GM21381 (cell line): ENCODE measurements around the gene SMAD5.

ENCODE experiments used
- ATAC-seq: cut with Tn5 transposase; IDR thresholded peaks from one replicate; pipeline ENCODE4 v1.9.1; 2021; ENCODE audit warnings: mild to moderate bottlenecking, moderate library complexity; ENCODE audit not compliant: unreplicated experiment

SMAD5 gene

DNA sequence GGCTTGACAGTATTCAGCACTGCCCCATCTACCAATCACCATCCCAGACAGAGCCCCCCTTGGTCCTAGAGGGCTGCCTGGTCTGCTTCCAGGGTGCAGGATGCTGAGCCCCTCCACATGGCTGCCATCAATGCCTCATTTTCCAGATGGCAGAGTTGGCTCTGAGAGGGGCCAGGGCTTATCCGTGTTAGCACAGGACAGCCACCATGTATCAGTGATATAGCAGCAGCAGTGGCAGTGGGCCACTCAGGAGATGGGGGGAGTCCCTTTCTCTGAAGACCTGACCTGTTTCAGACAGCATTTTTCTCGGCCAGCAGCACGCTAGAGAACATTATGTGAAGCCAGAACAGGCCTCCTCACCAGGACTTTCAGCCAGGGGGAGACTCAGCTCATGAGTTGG is 61.9 kb downstream of the SMAD5 start:
- no peak for ATAC-seq

DNA sequence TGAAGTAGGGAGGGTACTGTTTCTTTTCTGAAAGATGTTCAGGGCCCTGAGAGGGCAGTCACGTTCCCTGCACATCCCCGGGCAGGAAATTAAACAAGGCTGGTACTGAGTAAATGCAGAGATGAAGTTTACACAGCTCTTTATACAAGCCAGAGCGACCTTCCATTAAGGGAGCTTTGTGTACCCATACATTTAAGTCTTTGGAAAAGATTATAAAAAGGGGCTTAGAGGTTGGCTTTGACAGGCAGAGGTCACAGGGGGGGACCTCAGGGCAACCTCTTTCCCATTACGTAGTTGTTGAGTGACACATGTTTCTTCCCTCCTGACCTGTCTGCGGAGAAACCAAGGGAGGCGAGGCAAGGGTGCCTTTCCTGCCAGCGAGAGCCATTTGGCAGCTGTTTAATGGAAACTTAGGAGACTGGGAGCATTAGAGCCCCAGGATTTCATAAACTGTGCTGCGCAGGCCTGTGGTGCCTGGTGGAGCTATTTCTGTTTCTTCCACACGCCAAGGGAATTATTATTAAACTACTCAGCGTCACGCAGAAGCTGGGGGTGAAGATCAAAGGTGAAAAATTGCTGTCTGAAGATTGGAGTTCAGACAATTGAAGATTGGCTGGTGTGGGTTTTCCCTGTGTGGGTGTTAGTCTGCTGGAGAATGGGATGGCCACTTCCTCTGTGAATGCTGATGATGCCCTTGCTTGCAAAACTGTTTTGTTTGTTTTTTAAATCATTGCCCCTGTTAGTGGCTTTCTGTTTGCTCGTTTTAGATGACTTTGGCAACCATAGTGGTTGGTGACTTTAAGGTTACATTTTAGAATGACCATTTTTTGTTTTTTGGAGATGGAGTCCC is 63.6 kb downstream of the SMAD5 start:
- no peak for ATAC-seq

DNA sequence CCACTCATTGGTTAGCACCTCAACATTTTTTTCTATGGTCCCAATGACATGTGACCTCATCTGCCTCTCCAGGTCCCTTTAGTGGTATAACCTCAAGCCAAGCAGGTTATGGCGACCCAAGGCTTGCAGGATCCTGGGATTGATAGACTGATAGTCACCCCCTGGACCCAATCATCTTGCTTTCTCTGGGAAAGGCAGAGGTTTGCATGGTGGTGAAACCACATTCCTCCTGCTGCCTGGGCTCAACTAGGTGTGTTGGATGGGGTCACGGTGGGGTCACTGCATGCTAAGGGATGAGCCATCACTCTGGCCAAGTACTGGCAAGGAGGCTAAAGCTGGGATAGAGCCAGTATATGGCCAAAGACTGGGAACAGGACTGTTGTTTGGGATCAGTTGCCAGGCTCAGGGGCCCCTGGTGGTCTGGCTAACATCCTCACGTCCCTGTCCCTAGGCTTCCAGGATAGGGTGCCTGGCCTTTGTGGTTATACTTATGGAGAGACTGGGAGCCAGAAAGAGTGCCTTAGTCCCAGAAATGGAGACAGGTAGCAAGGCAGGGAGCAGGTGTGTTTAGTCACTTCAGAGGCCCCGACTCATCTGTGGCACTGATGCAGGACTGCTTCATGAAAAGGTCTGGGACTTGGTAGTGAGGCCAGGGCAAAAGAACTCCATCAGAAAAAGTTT is 65.0 kb downstream of the SMAD5 start:
- no peak for ATAC-seq

- no peak for ATAC-seq
Measured at GRCh38 chr5:136198453-136198852, 65.8 kb downstream of the SMAD5 start.

DNA sequence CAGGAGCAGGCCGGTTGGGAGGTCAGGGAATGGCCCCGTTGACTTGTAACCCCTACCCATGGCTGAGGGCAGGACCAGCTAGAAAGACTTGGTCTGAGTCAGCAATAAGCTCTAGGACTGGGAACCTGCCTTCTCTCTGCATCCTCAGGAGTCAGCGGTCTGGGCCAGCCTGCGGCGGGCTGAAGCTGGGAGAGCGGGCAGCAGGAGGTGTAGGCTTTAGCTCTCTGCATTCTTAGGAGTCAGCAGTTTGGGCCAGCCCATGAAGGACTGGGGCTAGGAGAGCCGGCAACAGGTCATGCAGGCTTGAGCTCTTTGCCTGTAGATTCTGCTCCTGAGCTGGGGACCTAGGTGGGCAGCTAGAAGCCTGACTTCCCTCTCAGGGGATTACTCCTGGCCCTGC is 66.8 kb downstream of the SMAD5 start:
- no peak for ATAC-seq

DNA sequence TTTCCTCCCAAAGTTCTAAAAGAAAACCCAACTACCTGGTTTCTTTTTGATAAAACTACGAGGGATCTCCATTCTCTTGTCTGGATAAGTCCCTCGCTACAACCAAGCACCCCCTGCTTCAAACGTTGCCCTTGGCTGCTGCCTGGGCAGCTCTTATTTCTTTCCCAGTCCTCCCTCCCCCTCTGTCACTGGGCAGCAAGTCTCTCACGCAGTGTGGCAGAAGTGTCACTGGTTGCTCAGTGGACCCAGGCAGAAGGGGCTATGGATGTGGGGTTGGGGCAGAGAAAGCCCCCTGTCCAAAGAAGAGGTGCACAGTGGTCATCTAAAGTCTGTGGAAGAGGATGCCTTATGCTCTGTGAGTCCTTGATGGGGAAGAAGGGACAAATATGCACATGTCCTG is 67.5 kb downstream of the SMAD5 start:
- ATAC-seq: no peak

- no peak for ATAC-seq
Measured at GRCh38 chr5:136200761-136201160, 68.1 kb downstream of the SMAD5 start.

GRCh38 chr5:136201870-136202269 is 69.2 kb downstream of the SMAD5 start:
- no peak for ATAC-seq

GRCh38 chr5:136202469-136203205 is 70.0 kb downstream of the SMAD5 start:
- ATAC-seq: no peak

GRCh38 chr5:136203303-136203922 is 70.8 kb downstream of the SMAD5 start:
- no peak for ATAC-seq

DNA sequence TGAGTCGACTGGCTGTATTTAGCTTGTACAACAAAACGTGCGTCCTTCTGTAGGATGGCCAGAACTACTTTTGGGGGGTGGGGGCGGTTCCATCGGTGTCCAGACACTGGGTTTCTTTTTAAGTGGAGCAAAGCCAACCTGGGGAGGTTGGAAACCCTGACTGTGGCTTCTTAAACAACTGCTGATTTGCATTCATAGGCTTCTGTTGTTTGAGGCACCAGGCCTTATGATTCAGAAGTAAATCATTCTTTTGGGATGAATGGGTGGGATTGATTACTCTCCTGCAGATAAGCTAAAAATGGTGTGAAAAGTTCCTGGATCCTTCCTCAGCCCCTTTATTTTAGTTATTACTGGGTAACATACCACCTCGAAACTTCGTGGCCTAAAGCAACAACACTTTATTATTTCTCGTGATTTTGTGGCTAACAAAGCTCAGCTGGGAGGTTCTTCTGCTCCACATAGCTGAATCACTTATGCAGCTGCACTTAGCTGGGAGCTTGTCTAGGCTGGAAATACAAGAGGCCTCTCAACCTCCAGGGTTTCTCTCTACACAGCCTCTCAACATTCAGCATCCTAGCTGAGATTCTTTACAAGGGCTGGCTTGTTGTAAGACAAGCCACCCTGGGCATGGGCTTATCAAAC is 72.5 kb downstream of the SMAD5 start:
- no peak for ATAC-seq

DNA sequence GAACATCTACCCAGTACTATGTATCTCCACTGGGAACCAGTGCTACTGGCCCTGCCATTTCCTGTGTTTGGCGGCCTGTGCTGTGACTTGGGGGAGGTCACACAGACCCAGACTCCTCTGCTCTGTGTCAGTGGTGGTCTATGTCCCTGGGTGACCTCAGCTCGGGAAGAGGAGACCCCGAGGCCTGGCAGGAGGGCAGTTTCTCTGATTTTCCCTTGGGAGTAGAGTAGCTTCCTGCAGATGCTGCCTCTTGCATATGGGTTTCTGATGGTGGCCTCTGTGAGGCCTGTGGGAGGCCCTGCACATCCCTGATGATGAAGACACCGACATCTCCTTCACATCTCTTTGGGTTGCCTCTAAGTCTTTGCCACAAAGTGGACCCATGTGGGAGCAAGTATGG is 73.3 kb downstream of the SMAD5 start:
- no peak for ATAC-seq

- ATAC-seq: no peak
Measured at GRCh38 chr5:136206361-136206760, 73.7 kb downstream of the SMAD5 start.

- no peak for ATAC-seq
Measured at GRCh38 chr5:136207631-136208030, 75.0 kb downstream of the SMAD5 start.

GRCh38 chr5:136208916-136209315 is 76.3 kb downstream of the SMAD5 start:
- ATAC-seq: no peak

GRCh38 chr5:136209346-136209910 is 76.8 kb downstream of the SMAD5 start:
- ATAC-seq: no peak

GRCh38 chr5:136210259-136210658 is 77.6 kb downstream of the SMAD5 start:
- no peak for ATAC-seq

DNA sequence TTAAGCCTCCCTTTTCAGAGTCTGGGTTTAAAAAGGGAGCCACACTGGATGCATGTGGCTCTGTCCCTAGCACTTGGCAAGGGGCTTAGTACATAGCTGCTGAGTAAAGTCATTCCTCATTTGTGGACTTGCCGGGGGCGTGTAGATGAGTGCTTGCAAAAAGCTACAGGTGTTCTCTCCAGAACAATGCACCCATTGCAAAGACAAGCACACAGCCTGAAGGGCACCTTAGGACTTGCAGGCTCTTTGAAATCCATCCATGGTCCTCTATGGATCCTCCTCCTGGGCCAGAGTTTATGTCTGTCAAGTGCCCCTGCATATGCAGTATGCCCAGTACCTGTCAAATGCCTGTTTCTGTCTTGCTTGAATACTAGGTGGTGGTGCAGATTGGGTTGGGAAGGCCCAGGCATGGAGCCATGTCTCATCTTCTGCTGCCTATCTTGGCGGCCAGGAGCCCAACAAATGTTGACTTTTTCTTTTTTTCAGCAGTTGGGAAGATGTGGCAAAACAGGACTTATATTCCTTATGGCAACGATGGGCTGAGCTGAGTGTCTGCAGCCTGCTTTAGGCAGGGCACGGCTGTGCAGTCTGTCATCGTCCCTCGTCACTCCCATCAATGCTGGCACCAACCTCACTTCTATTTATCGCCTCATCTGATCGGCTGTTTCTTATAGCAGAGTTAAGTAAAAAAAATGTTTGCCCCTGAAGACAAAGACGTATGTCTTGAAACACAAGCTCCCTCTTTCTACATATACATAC is 78.8 kb downstream of the SMAD5 start:
- ATAC-seq: no peak

DNA sequence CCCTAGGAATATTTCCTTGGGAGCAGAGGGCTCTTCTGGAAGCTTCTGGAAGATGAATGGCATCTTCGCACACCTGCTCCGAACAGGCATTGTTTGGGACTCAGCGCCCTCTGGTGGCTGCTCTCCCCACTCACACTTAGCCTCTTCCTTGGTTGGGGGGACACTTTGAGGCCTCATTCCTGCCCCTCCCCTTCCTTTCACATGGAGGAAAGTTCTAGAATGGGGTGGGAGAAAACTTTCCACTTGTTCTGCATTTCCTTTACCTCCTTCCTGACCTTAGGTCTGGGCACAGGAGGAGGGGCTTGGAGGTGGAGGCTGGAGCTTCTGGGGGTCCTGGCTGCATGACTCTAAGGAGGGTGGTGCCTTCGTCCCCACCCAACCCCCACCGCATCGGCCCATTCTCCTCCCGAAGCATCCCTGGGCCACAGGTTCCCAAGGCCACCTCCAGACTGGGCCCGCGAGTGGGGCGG is 79.6 kb downstream of the SMAD5 start:
- ATAC-seq: peak; percentile 49
